PFSK-1 (cell line): ENCODE data around the gene FRMD4A.

Source experiments
- FOXP2 ChIP-seq: optimal IDR thresholded peaks from 2 replicates; pipeline ENCODE3; 2011; ENCODE audit warnings: borderline replicate concordance, control low read depth, inconsistent platforms; ENCODE audit not compliant: insufficient read depth; ENCODE audit errors: extremely low read length, extremely low read depth
- POLR2AphosphoS5 ChIP-seq: IDR thresholded peaks from 2 replicates; pipeline ENCODE4 v1.6.1; 2012; ENCODE audit warnings: low read depth, mild to moderate bottlenecking, control low read depth, low read length, moderate library complexity
- SIN3A ChIP-seq: IDR thresholded peaks from 2 replicates; pipeline ENCODE4 v1.6.1; 2012; ENCODE audit warnings: mild to moderate bottlenecking, low read length, moderate library complexity, borderline replicate concordance; ENCODE audit not compliant: insufficient read depth
- TAF1 ChIP-seq: IDR thresholded peaks from 2 replicates; pipeline ENCODE4 v1.6.1; 2012; ENCODE audit warnings: low read length, control low read depth, borderline replicate concordance; ENCODE audit not compliant: insufficient read depth
- TF ChIP-seq, protein P1 (sequence below), 2 experiments: IDR thresholded peaks; 2 replicates each; pipeline versions ENCODE4 v1.6.1 to v1.8.0; 2011 to 2012; ENCODE audit warnings: low read depth in 2 of 2, low read length in 2 of 2, control low read depth in 1 of 2, inconsistent platforms in 1 of 2, mild to moderate bottlenecking in 1 of 2, moderate library complexity in 1 of 2; ENCODE audit not compliant: insufficient read depth in 1 of 2

The FRMD4A gene

GRCh38 chr10:13820119-13820963, 510.4 kb downstream of the FRMD4A start:
- TF ChIP-seq TAF1: no peak
- TF ChIP-seq, protein P1, sequence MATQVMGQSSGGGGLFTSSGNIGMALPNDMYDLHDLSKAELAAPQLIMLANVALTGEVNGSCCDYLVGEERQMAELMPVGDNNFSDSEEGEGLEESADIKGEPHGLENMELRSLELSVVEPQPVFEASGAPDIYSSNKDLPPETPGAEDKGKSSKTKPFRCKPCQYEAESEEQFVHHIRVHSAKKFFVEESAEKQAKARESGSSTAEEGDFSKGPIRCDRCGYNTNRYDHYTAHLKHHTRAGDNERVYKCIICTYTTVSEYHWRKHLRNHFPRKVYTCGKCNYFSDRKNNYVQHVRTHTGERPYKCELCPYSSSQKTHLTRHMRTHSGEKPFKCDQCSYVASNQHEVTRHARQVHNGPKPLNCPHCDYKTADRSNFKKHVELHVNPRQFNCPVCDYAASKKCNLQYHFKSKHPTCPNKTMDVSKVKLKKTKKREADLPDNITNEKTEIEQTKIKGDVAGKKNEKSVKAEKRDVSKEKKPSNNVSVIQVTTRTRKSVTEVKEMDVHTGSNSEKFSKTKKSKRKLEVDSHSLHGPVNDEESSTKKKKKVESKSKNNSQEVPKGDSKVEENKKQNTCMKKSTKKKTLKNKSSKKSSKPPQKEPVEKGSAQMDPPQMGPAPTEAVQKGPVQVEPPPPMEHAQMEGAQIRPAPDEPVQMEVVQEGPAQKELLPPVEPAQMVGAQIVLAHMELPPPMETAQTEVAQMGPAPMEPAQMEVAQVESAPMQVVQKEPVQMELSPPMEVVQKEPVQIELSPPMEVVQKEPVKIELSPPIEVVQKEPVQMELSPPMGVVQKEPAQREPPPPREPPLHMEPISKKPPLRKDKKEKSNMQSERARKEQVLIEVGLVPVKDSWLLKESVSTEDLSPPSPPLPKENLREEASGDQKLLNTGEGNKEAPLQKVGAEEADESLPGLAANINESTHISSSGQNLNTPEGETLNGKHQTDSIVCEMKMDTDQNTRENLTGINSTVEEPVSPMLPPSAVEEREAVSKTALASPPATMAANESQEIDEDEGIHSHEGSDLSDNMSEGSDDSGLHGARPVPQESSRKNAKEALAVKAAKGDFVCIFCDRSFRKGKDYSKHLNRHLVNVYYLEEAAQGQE (IDR thresholded peaks at IDR 0.05; ENCODE audit: insufficient read depth in 1 of 2, low read depth in 2 of 2, low read length in 2 of 2): no peak
- no peak for TF ChIP-seq POLR2AphosphoS5
- TF ChIP-seq FOXP2: no peak
- no peak for TF ChIP-seq SIN3A

- TF ChIP-seq POLR2AphosphoS5: no peak
- no peak for TF ChIP-seq SIN3A
- TF ChIP-seq TAF1: no peak
- peak; percentile 76 for TF ChIP-seq FOXP2
- TF ChIP-seq, protein P1 (IDR thresholded peaks at IDR 0.05; ENCODE audit: insufficient read depth in 1 of 2, low read depth in 2 of 2, low read length in 2 of 2): no peak
Observed at GRCh38 chr10:13816195-13816925, 514.4 kb downstream of the FRMD4A start.

GRCh38 chr10:13815756-13816155, 515.0 kb downstream of the FRMD4A start:
- no peak for TF ChIP-seq TAF1
- TF ChIP-seq, protein P1 (IDR thresholded peaks at IDR 0.05; ENCODE audit: insufficient read depth in 1 of 2, low read depth in 2 of 2, low read length in 2 of 2): no peak
- no peak for TF ChIP-seq POLR2AphosphoS5

DNA sequence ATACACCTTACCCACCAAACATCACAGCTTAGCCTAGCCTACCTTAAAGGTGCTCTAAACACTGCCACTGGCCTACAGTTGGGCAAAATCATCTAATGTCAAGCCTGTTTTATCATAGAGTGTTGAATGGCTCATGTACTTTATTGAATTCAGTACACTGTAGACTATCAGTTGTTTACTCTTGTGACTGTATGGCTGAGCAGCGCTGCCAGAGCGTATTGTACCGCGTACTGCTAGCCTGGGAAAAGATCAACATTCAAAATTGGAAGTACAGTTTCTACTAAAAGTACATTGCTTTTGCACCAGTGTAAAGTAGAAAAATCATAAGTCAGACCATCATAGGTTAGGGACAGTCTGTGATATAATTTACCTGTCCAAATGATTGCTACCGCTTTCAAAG, 517.2 kb downstream of the FRMD4A start:
- TF ChIP-seq, protein P1 (IDR thresholded peaks at IDR 0.05; ENCODE audit: insufficient read depth in 1 of 2, low read depth in 2 of 2, low read length in 2 of 2): no peak
- TF ChIP-seq TAF1 (no peak), FOXP2 (no peak), POLR2AphosphoS5 (no peak), SIN3A (no peak)
